Esophagus muscularis mucosa (tissue), 4 donors: Measurements from ENCODE around the gene DTYMK.

Experiments
- CTCF ChIP-seq, 3 experiments: fragments of 200-600 bp in 2 of 3; fragments of 450-650 bp in 1 of 3; sonication (generic) in 2 of 3; IDR thresholded peaks; one replicate each; pipeline ENCODE4 v1.5.1; 2017 to 2019; ENCODE audit warnings: antibody characterized with exemption in 3 of 3, mild to moderate bottlenecking in 2 of 3, moderate library complexity in 1 of 3
- EP300 ChIP-seq: sonication (generic); formaldehyde crosslinking; IDR thresholded peaks from one replicate; pipeline ENCODE4 v1.6.1; 2017; ENCODE audit warnings: antibody characterized with exemption
- POLR2A ChIP-seq: fragments of 450-650 bp; IDR thresholded peaks from one replicate; pipeline ENCODE4 v1.6.1; 2017; ENCODE audit warnings: antibody characterized with exemption, moderate library complexity, mild to moderate bottlenecking, low read depth

DNA sequence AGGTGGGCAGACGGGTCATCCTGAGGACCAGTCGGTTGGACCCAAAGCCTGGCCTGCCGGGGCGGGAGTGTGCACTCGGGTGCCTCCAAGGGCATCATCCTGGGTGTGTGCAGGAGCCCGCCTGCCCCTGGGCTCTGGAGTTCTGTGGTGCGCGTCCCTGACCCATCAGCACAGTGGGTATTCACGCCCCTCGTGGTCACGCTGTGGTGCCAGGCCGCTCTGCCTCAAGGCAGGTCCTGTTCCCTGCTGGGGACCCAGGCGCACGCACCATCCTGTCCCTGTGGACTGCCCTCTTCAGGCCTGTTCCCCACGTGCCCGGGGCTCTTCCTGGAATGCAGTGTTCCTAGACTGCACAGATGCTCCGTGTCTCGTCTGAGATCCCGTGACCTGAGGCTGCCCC lies 33.5 kb upstream of the DTYMK start:
- no peak for TF ChIP-seq CTCF (IDR thresholded peaks at IDR 0.05)
- TF ChIP-seq POLR2A, result no peak
- TF ChIP-seq EP300, result no peak
